SK-N-SH (cell line): Measurements from ENCODE around the gene IGF2BP2. TPM values are rescaled to one million over a fixed set of nuclear protein-coding genes. Genes with fewer than 3 reads are reported as not detected.

Experiments
- CTCF ChIA-PET: fragments of 300-600, 350-600 bp; formaldehyde crosslinking; extraction: SDS; loops from one replicate; lab custom pipeline; 2021; lab: Yijun Ruan, JAX
- POLR2A ChIA-PET: fragments of 350-600 bp; sonication (Branson Sonifier 250); formaldehyde crosslinking; extraction: SDS; loops from one replicate; lab custom pipeline; 2020; ENCODE audit warnings: antibody characterized with exemption, inconsistent platforms; lab: Yijun Ruan, JAX
- DNase-seq: peaks from one replicate; pipeline ENCODE4 v3.0.0; 2012
- H2AFZ ChIP-seq: fragments of 200-600 bp; sonication (generic); 2 replicates; pipeline ENCODE4 v1.8.1; 2016; ENCODE audit warnings: antibody characterized with exemption, mild to moderate bottlenecking, low read depth
- H3F3A ChIP-seq: fragments of 200-600 bp; sonication (generic); replicated peaks from 2 replicates; pipeline ENCODE3; 2016; ENCODE audit warnings: antibody characterized with exemption, mild to moderate bottlenecking; ENCODE audit not compliant: insufficient read depth
- H3K27ac ChIP-seq, 2 experiments: fragments of 200-500 bp in 1 of 2; fragments of 200-600 bp in 1 of 2; sonication (Bioruptor generic) in 1 of 2; sonication (generic), shearing (Covaris generic) in 1 of 2; 2 replicates each; pipeline versions ENCODE4 v1.5.1 to v1.6.1; 2014 to 2016; ENCODE audit warnings: low read depth in 2 of 2, inconsistent platforms in 1 of 2, low read length in 1 of 2, mild to moderate bottlenecking in 1 of 2, mixed read lengths in 1 of 2
- H3K27me3 ChIP-seq: fragments of 200-600 bp; sonication (generic), shearing (Covaris generic); 2 replicates; pipeline ENCODE4 v1.6.1; 2016; ENCODE audit warnings: mixed run types; ENCODE audit not compliant: insufficient read depth
- H3K36me3 ChIP-seq, 2 experiments: fragments of 200-500 bp in 1 of 2; fragments of 200-600 bp in 1 of 2; sonication (Bioruptor generic) in 1 of 2; sonication (generic) in 1 of 2; replicated peaks in 1 of 2; 2 replicates each; pipeline versions ENCODE3 to v1.5.1; 2014 to 2016; ENCODE audit warnings: low read length in 1 of 2, mild to moderate bottlenecking in 1 of 2; ENCODE audit not compliant: insufficient read depth in 2 of 2, control insufficient read depth in 1 of 2
- H3K4me1 ChIP-seq, 2 experiments: fragments of 200-500 bp in 1 of 2; fragments of 200-600 bp in 1 of 2; sonication (Bioruptor generic) in 1 of 2; sonication (generic), shearing (Covaris generic) in 1 of 2; 2 replicates each; pipeline versions ENCODE4 v1.5.1 to v1.6.1; 2014 to 2016; ENCODE audit warnings: low read depth in 1 of 2, low read length in 1 of 2, mixed run types in 1 of 2; ENCODE audit not compliant: insufficient read depth in 2 of 2, control insufficient read depth in 1 of 2
- H3K4me2 ChIP-seq: fragments of 200-600 bp; sonication (generic), shearing (Covaris generic); 2 replicates; pipeline ENCODE4 v1.6.1; 2017; ENCODE audit warnings: mixed run types
- H3K4me3 ChIP-seq, 2 experiments: fragments of 200-500 bp in 1 of 2; fragments of 200-600 bp in 1 of 2; sonication (Bioruptor generic) in 1 of 2; sonication (generic), shearing (Covaris generic) in 1 of 2; 2 replicates each; pipeline versions ENCODE4 v1.5.1 to v1.8.1; 2014 to 2016; ENCODE audit warnings: low read depth in 2 of 2, inconsistent platforms in 1 of 2, low read length in 1 of 2, mild to moderate bottlenecking in 1 of 2, mixed read lengths in 1 of 2, moderate library complexity in 1 of 2
- H3K79me2 ChIP-seq: fragments of 200-600 bp; sonication (generic); 2 replicates; pipeline ENCODE4 v1.8.1; 2017; ENCODE audit warnings: mild to moderate bottlenecking; ENCODE audit not compliant: insufficient read depth
- H3K9ac ChIP-seq: fragments of 200-600 bp; sonication (generic); 2 replicates; pipeline ENCODE4 v1.6.1; 2017; ENCODE audit warnings: mixed run types
- H3K9me2 ChIP-seq: fragments of 200-600 bp; sonication (generic); 2 replicates; pipeline ENCODE4 v1.6.1; 2017; ENCODE audit warnings: mixed run types
- H3K9me3 ChIP-seq: fragments of 200-600 bp; sonication (generic); 2 replicates; pipeline ENCODE4 v1.6.1; 2017; ENCODE audit warnings: mixed run types, mild to moderate bottlenecking, moderate library complexity
- H4K20me1 ChIP-seq: fragments of 200-600 bp; sonication (generic); 2 replicates; pipeline ENCODE4 v1.6.1; 2017; ENCODE audit warnings: mild to moderate bottlenecking, mixed run types; ENCODE audit not compliant: insufficient read depth
- ELF1 ChIP-seq: IDR thresholded peaks from 2 replicates; pipeline ENCODE4 v1.4.0; 2012
- EP300 ChIP-seq, 2 experiments: IDR thresholded peaks; 2 replicates each; pipeline versions ENCODE4 v1.4.0 to v1.6.1; 2012; ENCODE audit warnings: borderline replicate concordance in 1 of 2, low read depth in 1 of 2, low read length in 1 of 2
- FOSL2 ChIP-seq: IDR thresholded peaks from 2 replicates; pipeline ENCODE4 v1.4.0; 2012; ENCODE audit warnings: low read depth, mild to moderate bottlenecking, moderate library complexity, borderline replicate concordance
- GABPA ChIP-seq: IDR thresholded peaks from 2 replicates; pipeline ENCODE4 v1.4.0; 2012; ENCODE audit warnings: low read depth, mild to moderate bottlenecking
- GATA2 ChIP-seq: sonication (generic); formaldehyde crosslinking; IDR thresholded peaks from 2 replicates; pipeline ENCODE4 v1.5.0; 2020; ENCODE audit warnings: mild to moderate bottlenecking, missing genetic modification reagents
- JUND ChIP-seq: IDR thresholded peaks from 2 replicates; pipeline ENCODE4 v1.4.0; 2012
- MAX ChIP-seq: IDR thresholded peaks from 2 replicates; pipeline ENCODE4 v1.4.0; 2012; ENCODE audit warnings: low read depth
- MXI1 ChIP-seq: IDR thresholded peaks from 2 replicates; pipeline ENCODE4 v1.6.1; 2012; ENCODE audit warnings: mild to moderate bottlenecking, low read depth, low read length, improper control_type of control experiment
- POLR2AphosphoS5 ChIP-seq: IDR thresholded peaks from 2 replicates; pipeline ENCODE4 v1.6.1; 2012; ENCODE audit warnings: low read depth, low read length
- RAD21 ChIP-seq: IDR thresholded peaks from 2 replicates; pipeline ENCODE4 v1.6.1; 2012; ENCODE audit warnings: mild to moderate bottlenecking, low read length
- RCOR1 ChIP-seq: fragments of 150-350 bp; IDR thresholded peaks from 2 replicates; pipeline ENCODE4 v1.6.1; 2017; ENCODE audit warnings: antibody characterized with exemption, low read length
- SMC3 ChIP-seq: IDR thresholded peaks from 2 replicates; pipeline ENCODE4 v1.6.1; 2012; ENCODE audit warnings: low read depth, low read length, improper control_type of control experiment
- TEAD4 ChIP-seq: IDR thresholded peaks from 2 replicates; pipeline ENCODE4 v1.4.0; 2012; ENCODE audit warnings: mild to moderate bottlenecking, borderline replicate concordance; ENCODE audit not compliant: insufficient read depth
- WGBS: methylation state at CpG from one replicate; pipeline ENCODE4 v1.1.6; 2017; ENCODE audit warnings: low lambda C conversion rate; 5-methylcytosine and 5-hydroxymethylcytosine counted together
- polyA plus RNA-seq, 3 experiments: library from polyadenylated mRNA; depleted of rRNA; stranded (reverse); fragments of >200 nt; gene quantifications; 2 replicates each; pipeline ENCODE4 v1.2.3, GENCODE V29; 2012
- TF ChIP-seq, protein P1 (sequence below): fragments of 150-350 bp; IDR thresholded peaks from 2 replicates; pipeline ENCODE4 v1.6.1; 2016; ENCODE audit warnings: mild to moderate bottlenecking, low read depth, low read length
- TF ChIP-seq, protein P2 (sequence below): IDR thresholded peaks from 2 replicates; pipeline ENCODE4 v1.4.0; 2012; ENCODE audit warnings: low read depth, borderline replicate concordance
- TF ChIP-seq, protein P3 (sequence below): fragments of 200-600 bp; sonication (generic); IDR thresholded peaks from 2 replicates; pipeline ENCODE4 v1.6.1; 2017; ENCODE audit warnings: antibody characterized with exemption, mild to moderate bottlenecking, moderate library complexity

The IGF2BP2 gene
- polyA plus RNA-seq, 1 of the 3 experiments (the other 2 are of a cell fraction) = 5.4 TPM

DNA sequence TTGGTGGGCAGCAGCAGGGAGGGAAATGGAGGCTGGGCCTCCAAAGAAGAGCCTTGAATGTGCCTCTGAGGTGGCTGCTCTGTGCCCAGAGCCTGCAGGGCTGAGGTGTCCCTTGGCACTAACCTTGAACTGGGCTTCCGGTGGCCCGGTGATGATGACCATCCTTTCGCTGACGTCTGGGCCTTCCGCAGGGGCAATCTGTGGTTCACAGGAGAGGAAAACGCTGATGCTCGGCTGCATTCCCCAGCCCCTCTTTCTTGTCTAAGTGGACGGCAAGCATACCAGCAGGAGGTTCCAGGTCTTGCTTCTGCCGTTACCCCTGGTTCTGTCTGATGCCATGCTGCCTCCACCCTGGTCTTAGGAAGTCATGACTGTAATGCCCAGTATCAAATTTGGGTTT lies 172.9 kb downstream of the IGF2BP2 start (continued):
- no peak for TF ChIP-seq TEAD4
- TF ChIP-seq, protein P1, sequence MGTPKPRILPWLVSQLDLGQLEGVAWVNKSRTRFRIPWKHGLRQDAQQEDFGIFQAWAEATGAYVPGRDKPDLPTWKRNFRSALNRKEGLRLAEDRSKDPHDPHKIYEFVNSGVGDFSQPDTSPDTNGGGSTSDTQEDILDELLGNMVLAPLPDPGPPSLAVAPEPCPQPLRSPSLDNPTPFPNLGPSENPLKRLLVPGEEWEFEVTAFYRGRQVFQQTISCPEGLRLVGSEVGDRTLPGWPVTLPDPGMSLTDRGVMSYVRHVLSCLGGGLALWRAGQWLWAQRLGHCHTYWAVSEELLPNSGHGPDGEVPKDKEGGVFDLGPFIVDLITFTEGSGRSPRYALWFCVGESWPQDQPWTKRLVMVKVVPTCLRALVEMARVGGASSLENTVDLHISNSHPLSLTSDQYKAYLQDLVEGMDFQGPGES = no peak
- TF ChIP-seq, protein P2, sequence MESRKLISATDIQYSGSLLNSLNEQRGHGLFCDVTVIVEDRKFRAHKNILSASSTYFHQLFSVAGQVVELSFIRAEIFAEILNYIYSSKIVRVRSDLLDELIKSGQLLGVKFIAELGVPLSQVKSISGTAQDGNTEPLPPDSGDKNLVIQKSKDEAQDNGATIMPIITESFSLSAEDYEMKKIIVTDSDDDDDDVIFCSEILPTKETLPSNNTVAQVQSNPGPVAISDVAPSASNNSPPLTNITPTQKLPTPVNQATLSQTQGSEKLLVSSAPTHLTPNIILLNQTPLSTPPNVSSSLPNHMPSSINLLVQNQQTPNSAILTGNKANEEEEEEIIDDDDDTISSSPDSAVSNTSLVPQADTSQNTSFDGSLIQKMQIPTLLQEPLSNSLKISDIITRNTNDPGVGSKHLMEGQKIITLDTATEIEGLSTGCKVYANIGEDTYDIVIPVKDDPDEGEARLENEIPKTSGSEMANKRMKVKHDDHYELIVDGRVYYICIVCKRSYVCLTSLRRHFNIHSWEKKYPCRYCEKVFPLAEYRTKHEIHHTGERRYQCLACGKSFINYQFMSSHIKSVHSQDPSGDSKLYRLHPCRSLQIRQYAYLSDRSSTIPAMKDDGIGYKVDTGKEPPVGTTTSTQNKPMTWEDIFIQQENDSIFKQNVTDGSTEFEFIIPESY = no peak
- TF ChIP-seq RAD21 = no peak
- TF ChIP-seq EP300 (IDR thresholded peaks at IDR 0.05; ENCODE audit: borderline replicate concordance in 1 of 2, low read depth in 1 of 2, low read length in 1 of 2) = no peak
- no peak for TF ChIP-seq GATA2 (CRISPR knock-in tag)
- no peak for TF ChIP-seq MXI1

DNA sequence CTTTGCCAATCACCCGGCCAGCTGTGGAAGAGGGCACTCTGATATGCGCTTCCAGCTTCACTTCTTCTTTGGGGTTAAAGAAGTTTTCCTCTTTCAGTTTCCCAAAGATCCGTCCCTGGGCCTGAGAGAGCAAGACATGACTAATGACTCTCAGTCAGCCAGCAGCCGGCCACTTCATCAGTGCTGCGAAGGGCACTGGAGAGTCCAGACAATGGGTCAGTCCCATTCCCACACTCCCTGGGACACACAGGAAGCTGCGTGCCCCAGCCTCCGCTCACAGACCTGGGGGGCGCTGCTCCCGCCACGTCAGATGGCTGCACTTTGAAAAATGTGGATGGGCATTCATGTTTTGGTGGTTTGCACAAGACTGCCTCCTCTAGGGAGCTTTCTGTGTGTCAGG lies 175.4 kb downstream of the IGF2BP2 start:
- ChIA-PET POLR2A (no interaction called here), CTCF (interaction anchor here (4.9 kb wide), 1 partner anchor 11 kb away, joined by 36 read pairs; no protein-coding TSS in a partner anchor)
- Histone ChIP-seq H3F3A (peaks cover 8% of the 10 kb centered on the region), H3K27ac (no peak overlapping the region), H3K4me2 (no peak overlapping the region), H3K9ac (no peak overlapping the region), H3K9me2 (no peaks in the 10 kb centered on the region), H3K27me3 (no peaks in the 10 kb centered on the region), H3K79me2 (no peaks in the 10 kb centered on the region), H3K36me3 (peaks cover 48 to 68% of the 10 kb centered on the region in 2 experiments), H3K9me3 (no peaks in the 10 kb centered on the region), H4K20me1 (no peaks in the 10 kb centered on the region), H3K4me1 (peaks cover 0 to 4% of the 10 kb centered on the region in 2 experiments; a peak in 1 of 4 replicates), H3K4me3 (no peak overlapping the region), H2AFZ (no peak overlapping the region)
- DNase-seq = no peak
- 94% methylated on average over 4 of the region's 10 CpGs for WGBS
- TF ChIP-seq GATA2 (CRISPR knock-in tag) (no peak), MAX (no peak), FOSL2 (no peak), GABPA (no peak), ELF1 (no peak), SMC3 (no peak), JUND (no peak), POLR2AphosphoS5 (no peak), MXI1 (no peak), RCOR1 (no peak), TEAD4 (no peak), EP300 (IDR thresholded peaks at IDR 0.05; ENCODE audit: borderline replicate concordance in 1 of 2, low read depth in 1 of 2, low read length in 1 of 2) (no peak), RAD21 (no peak)
- TF ChIP-seq, protein P3, sequence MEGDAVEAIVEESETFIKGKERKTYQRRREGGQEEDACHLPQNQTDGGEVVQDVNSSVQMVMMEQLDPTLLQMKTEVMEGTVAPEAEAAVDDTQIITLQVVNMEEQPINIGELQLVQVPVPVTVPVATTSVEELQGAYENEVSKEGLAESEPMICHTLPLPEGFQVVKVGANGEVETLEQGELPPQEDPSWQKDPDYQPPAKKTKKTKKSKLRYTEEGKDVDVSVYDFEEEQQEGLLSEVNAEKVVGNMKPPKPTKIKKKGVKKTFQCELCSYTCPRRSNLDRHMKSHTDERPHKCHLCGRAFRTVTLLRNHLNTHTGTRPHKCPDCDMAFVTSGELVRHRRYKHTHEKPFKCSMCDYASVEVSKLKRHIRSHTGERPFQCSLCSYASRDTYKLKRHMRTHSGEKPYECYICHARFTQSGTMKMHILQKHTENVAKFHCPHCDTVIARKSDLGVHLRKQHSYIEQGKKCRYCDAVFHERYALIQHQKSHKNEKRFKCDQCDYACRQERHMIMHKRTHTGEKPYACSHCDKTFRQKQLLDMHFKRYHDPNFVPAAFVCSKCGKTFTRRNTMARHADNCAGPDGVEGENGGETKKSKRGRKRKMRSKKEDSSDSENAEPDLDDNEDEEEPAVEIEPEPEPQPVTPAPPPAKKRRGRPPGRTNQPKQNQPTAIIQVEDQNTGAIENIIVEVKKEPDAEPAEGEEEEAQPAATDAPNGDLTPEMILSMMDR = no peak
